GM21717 (cell line): ENCODE results near the gene PTOV1.

Experiments
- ATAC-seq: cut with Tn5 transposase; IDR thresholded peaks from one replicate; pipeline ENCODE4 v1.9.1; 2021; ENCODE audit warnings: mild to moderate bottlenecking, moderate library complexity; ENCODE audit not compliant: unreplicated experiment

The PTOV1 gene

DNA sequence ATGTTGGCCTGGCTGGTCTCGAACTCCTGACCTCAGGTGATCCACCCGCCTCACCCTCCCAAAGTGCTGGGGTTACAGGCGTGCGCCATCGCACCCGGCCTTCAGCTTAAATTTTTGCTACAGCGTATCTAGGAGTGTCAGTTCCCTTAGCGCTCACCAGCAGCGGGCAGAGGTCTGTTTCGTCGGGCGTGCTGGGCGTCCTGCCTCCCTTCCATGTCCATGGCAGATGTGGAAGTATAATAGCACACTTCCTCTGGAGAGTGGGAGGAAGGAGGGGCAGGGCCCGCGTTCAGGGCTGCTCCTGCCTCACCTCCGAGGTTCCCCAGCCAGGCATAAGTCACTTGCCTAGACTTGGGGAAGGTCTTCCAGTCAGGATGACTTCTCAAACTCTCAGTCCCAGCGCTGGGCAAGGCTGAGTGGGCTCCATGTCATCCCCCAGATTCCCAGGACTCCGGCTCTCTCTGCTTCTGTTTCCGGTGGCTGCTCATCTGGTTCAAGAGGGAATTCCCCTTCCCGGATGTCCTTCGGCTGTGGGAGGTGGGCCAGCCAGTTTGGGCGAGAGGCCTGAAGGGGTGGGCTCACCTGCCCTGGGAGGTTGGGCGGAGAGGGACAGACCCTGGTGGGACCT is 36.2 kb downstream of the PTOV1 start:
- ATAC-seq = no peak

DNA sequence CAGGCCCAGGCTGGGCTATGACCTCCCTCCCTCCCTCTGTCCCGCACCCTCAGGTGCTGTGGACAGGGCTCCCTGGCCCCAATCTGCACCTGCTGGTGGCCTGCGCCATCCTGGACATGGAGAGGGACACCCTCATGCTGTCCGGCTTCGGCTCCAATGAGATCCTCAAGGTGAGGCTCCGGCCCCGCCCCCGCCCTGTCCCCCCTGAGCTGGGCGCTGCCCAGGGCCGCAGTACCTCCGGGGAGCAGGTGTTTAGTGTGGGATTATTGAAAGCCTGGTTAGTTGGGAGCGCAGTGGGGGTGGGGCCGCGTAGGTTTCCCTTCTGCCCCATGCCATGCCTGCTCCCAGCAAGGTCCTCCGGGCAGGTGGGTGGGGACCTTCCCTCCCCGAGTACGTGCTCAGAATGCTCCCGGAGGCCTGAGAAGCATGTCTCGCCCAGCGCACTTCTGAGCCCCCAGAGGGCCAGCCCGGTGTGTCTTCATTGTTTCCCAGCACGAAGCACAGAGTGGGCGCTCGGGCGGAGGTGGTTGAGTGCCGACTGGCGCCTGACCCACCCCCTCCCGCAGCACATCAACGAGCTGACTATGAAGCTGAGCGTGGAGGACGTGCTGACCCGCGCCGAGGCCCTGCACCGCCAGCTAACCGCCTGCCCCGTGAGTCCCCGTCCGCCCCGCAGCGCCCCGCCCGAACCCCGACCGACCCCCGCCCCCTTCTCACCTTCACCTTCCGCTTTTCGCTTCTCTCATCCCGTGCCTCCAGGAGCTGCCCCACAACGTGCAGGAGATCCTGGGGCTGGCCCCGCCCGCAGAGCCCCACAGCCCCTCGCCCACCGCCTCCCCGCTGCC is 36.9 kb downstream of the PTOV1 start:
- ATAC-seq = no peak

DNA sequence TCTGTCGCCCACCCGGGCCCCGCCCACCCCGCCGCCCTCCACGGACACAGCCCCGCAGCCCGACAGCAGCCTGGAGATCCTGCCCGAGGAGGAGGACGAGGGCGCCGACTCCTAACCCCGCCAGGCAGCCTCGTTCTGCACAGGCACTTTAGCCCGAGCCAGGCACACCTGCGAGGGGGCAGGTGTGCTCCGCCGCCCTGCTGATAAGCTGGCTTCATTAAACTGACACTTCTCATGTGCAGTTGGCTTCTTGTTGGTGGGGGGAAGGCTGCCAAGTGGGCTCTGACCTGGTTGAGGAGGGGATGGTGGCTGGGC is 37.5 kb downstream of the PTOV1 start:
- no peak for ATAC-seq

DNA sequence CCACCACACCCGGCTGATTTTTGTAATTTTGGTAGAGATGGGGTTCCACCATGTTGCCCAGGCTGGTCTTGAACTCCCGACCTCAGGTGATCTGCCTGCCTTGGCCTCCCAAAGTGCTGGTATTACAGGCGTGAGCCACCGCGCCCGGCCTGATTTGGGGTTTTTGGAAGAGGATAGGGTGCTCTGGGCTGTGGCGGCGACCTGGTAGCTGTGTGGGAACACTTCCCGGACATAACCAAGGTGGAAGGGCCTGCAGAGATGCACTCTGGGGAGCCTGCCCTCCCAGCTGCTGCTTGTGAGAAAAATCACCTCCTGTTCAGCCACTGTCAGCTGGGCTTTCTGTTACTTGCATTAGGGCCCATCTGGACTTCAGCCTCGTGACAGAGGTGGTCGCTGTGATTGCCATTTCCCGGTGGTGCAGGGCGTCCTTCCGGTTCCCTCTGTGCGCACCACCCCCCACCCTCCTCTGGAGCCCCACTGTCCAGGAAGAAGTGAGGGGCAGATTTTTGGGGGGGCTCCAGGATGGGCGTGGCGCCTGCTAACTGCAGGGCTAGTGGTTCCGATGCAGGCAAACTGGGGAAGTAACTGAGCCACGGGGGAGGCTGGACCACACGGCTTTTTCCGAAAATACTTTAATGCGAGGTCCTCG is 38.2 kb downstream of the PTOV1 start:
- ATAC-seq = no peak

DNA sequence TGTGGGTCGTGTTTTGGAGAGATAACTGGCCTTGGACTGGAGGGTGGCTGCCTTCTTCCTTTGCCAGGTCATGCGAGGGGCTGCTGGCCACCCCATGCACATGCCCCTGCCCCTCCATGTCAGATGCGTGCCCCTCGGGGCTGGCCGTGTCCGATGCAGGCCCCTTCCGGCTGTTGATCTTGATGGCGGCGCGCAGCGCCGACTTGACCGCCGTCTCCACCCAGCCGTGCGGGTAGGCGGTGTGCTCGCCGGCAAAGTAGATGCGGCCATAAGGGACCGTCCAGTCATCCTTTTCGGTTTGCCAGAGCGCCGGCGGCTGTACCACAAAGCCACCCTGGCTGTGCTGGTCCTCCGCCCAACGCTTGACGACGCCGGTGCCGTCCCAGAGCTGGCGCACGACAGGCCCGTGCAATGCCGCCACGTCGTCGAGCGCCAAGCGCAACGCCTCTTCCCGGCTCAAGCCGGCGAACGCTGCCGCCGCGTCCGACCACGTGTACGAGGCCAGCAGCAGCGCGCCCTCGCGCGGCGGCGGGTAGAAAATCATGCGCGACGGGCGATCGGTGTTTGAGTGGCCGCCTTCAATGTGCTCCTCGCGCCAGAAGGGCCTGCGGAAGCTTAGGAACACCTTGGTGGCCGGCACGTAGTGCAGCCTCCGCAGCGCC is 38.9 kb downstream of the PTOV1 start:
- ATAC-seq = no peak

DNA sequence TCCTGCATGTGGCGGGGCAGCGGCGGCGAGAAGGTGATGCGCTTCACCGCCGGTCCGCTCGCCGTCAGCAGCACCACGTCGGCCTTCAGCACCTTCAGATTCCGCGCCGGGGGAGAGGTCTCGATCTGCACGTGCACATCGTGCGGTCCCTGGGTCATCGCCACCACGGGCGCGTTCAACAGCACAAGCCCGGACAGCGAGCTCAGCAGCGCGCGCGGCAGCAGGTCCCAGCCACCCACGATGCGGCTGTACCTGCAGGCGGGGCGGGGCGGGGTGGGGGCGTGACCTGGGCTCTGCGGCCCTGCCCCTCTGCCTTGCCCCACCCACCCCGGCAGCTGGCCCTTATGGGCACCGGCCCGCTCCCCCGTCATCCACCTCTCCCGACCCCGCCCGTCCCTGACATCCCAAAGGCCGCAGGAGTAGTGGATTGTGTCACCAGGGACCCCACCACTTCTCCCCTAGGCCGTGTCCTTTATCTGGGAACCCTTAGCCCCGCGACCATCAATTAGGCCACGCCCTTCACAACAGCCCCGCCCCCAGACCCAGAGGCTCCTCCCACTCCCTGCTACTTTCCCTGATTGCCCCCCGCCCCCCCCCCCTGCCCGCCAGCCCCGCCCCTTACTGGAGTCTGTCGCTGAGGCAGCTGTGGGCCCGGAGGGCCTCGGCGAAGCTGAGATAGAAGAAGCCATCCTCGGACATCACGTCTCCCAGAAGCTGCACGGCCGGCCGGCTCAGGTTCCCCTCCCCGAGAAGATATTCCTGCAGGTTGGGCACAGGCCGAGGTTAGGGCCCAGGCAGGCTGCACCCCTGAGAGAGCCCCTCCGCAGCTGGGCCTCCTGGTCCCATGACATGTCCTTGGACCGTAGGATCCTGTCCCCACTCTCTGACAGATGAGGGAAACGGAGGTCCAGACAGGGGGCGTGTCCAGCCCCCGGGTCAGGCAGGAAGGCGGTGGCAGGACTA is 39.7 kb downstream of the PTOV1 start:
- ATAC-seq = no peak

DNA sequence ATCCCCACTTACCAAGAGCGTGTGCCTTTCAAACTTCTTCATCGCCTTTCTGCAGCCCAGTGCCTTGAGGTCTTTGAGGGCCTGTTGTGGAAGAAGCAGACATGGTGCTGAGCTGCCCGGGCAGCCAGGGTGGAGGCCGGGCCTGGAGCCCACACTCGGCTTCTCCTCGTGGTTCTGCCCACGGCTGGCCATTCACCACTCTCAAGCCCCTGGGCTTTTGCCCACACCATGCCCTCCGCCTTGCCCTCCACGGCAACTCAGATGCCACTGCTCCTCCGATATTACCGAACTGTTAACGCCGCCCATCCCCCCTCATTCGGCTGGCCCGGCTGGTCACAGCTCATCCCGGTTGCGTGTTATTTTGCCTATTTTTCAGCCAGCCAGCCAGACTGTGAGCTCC is 40.4 kb downstream of the PTOV1 start:
- ATAC-seq = no peak

DNA sequence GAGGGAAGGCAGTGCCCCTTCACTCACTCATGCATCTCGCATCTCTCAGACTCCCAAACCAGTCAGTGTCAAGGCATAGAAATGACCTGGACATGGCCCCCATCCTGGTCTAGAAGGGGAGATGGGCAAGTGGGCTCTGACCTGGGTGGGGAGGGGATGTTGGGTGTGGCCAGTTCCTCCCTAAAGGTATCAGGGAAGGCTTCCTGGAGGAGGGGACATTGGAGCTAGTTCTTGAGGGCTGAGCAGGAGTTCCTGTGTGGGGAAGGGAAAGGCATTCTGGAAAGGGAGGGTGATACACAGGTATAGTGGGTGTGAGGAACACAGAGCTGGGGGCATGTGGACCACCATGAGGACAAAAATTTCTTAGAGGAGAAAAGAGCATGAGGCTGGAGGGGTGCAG is 41.8 kb downstream of the PTOV1 start:
- no peak for ATAC-seq

DNA sequence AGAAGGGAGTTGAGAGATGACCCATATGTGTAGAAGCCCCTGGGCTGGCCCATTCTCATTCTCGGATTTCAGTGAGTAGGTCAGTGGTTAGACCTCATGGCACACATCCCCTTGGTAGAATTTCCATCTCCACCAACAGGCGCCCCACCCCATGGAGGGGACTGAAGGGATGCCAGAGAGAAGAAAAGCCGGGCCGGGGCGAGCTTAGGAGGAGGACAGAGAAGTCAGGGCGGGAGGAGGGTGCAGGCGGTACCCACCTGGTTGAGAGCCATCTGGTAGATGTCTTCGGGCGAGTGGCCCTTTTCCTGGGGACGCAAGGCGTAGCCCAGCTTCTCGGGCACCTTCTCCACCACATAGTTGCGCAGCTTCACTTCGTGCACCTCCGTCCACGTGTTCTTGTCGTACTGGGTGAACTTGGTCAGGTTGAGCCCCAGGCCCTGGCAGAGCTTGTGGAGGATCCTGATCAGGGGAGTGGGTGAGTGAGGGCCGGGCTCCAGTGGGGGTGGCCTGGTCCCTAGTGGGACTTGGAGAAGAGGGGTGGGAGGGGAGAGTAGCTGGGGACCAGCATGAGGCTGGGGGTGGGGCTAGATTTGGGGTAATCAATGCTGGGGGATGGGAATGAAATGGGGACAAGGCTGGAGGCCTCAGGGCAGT is 43.2 kb downstream of the PTOV1 start:
- no peak for ATAC-seq

DNA sequence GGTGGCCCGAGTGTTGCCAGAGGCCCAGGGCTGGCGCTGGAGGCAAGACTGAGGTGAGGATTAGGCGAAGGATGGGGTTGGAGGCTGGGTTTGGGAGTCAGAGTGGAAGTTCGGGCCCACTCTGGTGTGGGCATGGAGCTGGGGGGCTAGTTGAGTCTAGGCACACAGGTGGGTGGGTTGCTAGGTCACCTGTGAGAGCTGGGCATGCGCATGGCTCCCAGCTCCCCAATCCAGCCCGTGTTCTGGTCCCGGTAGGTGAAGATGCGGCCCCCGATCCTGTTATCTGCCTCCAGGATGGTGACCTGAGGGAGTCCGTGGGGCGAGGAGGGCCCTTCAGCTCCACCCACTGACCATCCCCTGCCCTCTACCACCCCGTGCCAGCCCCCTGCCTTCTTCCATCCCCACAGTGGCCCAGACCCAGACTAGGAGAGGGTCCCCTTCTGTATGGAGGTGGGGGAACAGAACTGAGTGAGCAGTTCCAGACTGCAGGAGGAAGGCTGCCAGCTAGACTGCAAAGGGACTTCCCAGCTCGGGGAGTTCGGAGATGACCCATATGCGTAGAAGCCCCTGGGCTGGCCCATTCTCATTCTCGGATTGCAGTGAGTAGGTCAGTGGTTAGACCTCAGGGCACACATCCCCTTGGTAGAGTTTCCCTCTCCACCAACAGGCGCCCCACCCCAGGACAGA is 44.1 kb downstream of the PTOV1 start:
- no peak for ATAC-seq

DNA sequence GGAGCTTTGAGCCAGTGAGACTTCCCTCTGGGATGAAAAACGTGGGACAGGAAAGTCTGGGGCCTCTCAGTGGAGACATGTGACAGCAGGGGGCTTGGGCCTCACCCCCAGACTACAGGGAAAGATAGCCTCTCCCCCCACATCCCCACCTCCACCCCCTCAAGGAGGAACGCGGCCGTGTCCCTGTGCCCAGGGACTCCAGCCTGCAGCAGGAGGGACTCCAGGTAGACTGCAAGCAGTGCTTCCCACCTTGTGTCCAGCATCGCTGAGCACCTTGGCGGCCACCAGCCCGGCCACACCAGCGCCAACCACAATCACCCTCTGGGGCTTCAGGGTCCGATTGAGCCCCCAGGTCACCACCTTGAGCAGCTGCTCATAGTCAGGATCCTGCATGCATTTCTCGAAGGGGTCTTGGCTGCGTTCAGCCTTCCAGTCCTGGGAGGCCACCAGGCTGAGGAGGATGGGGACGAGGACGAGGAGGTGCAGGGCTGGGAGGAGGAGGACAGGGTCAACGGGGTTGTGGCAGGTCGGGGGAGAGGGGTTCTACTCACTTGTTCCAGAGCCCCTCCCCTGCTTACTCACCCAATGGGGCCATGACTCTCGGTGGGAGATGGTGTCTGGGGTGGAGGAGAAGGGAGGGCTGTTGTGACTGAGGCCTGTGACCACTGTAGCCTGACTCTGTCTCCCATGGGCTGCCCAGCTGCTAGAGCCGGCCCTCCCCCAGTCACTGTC is 44.8 kb downstream of the PTOV1 start:
- ATAC-seq = no peak

DNA sequence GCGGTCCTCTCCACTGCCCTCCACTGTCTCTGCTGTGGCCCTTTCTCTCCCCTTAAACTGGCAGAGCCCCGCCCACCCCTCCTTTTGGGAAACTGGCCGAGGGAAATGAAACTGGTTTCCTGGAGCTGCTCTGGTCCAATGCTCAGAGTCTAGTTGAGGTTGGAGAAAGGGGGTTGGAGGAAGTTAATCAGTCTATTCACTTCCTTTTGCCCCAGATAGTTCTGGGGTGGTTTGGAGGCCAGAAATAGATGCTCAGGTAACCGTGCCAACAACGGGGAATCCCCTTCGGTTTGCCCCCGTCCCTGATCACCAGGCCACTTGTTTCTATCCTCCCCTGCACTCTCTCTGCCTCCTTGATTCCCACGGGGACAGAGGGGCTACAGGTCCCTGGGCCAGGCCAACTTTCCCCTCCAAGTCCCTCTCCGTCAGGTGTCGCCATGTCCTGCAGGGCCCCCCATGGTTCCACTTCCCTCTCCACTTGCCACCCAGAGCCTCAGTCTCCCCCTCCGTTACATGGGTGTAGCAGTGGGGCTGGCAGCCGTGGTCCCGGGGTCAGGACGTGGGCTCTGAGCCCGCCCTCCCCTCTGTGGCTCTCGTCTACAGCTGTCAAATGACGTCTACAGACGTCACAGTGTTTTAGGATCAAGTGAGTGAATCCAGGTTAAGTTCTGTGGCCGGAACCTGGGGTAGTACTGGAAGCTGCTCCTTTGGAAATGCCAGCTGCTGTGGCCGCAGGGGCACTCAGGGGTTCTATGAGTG is 46.1 kb downstream of the PTOV1 start, which contains the start of gene IL4I1:
Gene IL4I1, minus strand, starts transcription at position 25 of the 759 bp plus-strand sequence. CDS start 727 bp downstream, outside the sequence.
- peak; percentile 39 for ATAC-seq

DNA sequence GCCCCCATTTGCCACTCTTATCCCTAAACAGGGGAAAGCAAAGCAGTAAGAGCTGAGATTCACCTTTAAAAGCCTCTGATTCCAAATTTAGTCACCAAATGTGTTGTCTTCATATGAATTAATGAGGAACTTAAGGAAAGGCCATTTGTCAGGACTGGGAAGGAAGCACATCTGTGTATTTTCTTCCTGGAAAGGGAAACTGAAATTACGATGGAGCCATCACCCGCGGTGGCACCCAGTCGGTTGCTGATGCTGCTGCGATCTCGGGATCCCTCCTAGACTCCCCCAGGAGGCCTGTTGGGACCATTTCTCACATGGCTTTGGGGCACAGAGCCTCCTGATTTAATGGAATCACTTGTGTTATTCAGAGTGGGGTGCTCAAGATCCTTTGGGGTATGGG is 53.2 kb downstream of the PTOV1 start:
- ATAC-seq = no peak

DNA sequence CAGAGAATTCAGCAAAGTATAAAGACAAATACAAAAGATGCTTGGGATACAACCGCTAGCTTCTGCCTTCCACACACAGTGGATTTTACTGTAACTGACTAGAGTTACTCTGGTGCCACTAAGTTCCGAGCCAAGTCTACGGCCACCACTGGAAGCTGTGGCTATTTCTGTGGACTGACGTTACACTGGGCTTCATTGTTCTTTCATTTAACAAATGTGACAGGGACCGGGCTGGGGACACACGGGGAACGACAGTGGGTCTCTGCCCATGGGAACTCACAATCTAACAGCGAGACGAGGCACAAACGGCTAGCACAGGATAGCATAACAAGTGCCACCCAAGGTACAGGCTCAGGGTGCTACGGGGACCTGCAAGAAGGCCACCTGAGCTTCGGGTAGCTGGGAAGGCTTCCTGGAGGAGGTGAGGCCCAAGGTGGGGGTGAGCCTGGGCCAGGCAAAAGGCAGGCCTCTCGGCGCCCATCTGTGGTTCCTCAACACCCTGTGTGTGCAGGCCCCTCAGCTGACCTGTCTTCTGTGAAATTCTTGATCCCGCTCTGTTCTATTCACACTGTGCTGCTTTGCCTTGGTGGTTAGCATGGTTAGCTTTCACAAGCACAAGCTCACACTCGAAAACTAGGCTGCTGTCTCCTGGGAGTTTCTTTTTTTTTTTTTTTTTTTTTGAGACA is 56.1 kb downstream of the PTOV1 start:
- no peak for ATAC-seq

DNA sequence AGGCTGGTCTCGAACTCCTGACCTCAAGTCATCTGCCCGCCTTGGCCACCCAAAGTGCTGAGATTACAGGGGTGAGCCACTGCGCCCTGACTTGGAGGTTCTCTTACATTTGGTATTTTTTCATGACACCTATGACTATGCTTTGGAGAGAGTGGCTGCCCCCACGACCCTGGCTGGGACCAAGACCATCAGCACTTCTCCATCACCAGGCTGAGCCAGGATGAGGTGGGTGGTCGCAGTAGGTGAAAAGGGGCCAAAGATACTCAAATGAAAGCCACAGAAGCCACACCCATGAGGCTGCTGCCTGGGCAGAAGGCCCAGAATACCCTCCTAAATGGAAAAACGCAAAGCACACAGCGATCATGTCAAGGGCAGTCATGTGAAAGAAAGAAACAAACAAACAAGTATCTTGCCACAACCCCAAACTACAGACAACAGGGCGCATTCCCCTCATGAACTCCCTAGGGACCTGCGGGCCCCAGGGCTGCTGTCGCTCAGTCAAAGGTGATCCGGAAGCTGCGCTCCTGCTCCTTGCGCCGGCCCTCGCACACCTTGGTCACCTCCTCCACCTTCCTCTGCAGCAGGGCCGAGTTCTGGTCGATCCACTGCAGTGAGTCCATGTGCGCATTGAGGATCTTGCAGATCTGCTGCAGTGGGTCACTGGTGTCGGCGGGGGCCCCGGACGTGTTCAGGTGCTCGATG is 56.9 kb downstream of the PTOV1 start:
- no peak for ATAC-seq

DNA sequence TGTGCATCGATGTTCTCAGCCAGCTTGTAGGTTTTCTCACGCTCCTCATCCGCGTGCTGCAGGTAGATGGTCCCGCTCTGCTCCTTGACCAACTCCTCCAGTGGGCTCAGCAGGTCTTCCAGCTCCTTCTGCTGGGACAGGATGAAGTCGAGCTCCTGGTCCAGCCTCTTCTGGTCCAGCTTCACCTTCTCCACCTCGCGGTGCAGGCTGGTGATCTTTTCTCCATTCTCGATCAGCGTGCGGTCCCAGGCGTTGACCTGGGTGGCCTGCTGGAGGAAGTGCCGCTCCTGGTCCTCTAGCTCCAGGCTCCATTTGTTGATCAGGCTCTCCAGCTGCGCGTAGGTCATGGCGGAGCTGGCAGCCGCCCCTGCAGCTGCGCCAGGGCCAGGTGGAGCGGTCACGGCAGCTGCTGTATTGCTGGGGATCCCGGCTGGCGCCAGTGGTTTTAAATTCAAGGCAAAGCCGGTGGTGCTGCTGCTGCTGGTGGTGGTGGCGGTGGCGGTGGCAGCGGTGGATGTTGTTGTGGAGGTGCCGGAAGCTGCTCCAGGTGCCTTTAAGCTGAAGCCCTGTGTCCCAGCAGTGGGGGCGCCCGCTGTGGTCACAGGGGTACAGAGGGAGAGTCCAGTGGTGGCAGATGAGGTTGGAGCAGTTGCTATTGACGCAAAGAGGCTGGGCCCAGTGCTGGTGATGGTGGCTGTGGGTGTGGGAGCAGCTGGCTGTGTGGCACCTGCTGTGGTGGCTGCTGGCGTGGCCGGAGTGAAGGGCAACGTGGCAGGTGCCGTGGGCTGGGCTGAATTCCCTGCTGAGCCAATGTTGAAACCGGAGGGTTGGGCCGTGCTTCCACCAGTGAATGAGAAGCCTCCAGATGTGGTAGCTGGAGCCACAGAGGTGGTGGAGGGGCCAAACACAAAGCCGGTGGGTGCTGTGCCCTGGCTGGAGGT is 57.8 kb downstream of the PTOV1 start:
- no peak for ATAC-seq
